Raji (cell line): ENCODE data around the gene SKOR1.

ENCODE experiments used
- POLR2A ChIP-seq: IDR thresholded peaks from 2 replicates; pipeline ENCODE4 v1.6.1; 2011; ENCODE audit warnings: low read depth, low read length, control low read depth; ENCODE audit not compliant: insufficient read depth

Gene SKOR1

GRCh38 chr15:67831363-67831762, 6.1 kb downstream of the SKOR1 start:
- TF ChIP-seq POLR2A = no peak

- TF ChIP-seq POLR2A = no peak
These were observed 6.8 kb downstream of the SKOR1 start for GRCh38 chr15:67832031-67832551.

GRCh38 chr15:67832897-67833709, 7.8 kb downstream of the SKOR1 start:
- TF ChIP-seq POLR2A = no peak

- TF ChIP-seq POLR2A = no peak
These were observed 8.6 kb downstream of the SKOR1 start for GRCh38 chr15:67833710-67834511.

GRCh38 chr15:67834581-67835296, 9.4 kb downstream of the SKOR1 start:
- TF ChIP-seq POLR2A = no peak

GRCh38 chr15:67835297-67836133, 10.2 kb downstream of the SKOR1 start:
- TF ChIP-seq POLR2A = no peak

GRCh38 chr15:67836134-67836455, 10.8 kb downstream of the SKOR1 start:
- TF ChIP-seq POLR2A = no peak

- TF ChIP-seq POLR2A = no peak
These were observed 11.2 kb downstream of the SKOR1 start for GRCh38 chr15:67836477-67836876.

GRCh38 chr15:67836955-67837354, 11.6 kb downstream of the SKOR1 start:
- no peak for TF ChIP-seq POLR2A

GRCh38 chr15:67838789-67839332, 13.6 kb downstream of the SKOR1 start:
- no peak for TF ChIP-seq POLR2A

GRCh38 chr15:67839499-67839928, 14.2 kb downstream of the SKOR1 start:
- no peak for TF ChIP-seq POLR2A

GRCh38 chr15:67839929-67840748, 14.8 kb downstream of the SKOR1 start, which contains the start of gene RNU6-1:
RNU6-1 (minus strand) TSS chr15:67840045.
- peak; percentile 91 for TF ChIP-seq POLR2A

GRCh38 chr15:67840749-67841512, 15.6 kb downstream of the SKOR1 start:
- TF ChIP-seq POLR2A = peak; percentile 43; the same call in 1 of the 2 replicates

GRCh38 chr15:67841513-67841762, 16.1 kb downstream of the SKOR1 start:
- no peak; the same call in 1 of the 2 replicates for TF ChIP-seq POLR2A
